GM12878 (cell line): ENCODE data around the gene ZNF423. TPM values are rescaled to one million over a fixed set of nuclear protein-coding genes. Genes with fewer than 3 reads are reported as not detected.

Experiments
- BRCA1 ChIP-seq: IDR thresholded peaks from 2 replicates; pipeline ENCODE4 v1.6.1; 2011; ENCODE audit warnings: low read depth, low read length, improper control_type of control experiment
- EGR1 ChIP-seq, 2 experiments: IDR thresholded peaks; 1 replicate in 1 of 2; 2 replicates in 1 of 2; pipeline ENCODE4 v1.6.1; 2011 to 2012; ENCODE audit warnings: low read depth in 2 of 2, low read length in 2 of 2, borderline replicate concordance in 1 of 2, mild to moderate bottlenecking in 1 of 2, moderate library complexity in 1 of 2
- HDAC6 ChIP-seq: fragments of 200-600 bp; sonication (generic); IDR thresholded peaks from one replicate; pipeline ENCODE4 v1.8.0; 2017; ENCODE audit warnings: antibody characterized with exemption; ENCODE audit not compliant: unreplicated experiment
- MAX ChIP-seq: IDR thresholded peaks from 2 replicates; pipeline ENCODE4 v1.6.1; 2012; ENCODE audit warnings: low read depth, low read length, improper control_type of control experiment
- RB1 ChIP-seq: fragments of 450-650 bp; formaldehyde crosslinking; IDR thresholded peaks from 2 replicates; pipeline ENCODE4 v1.6.1; 2017; ENCODE audit warnings: mild to moderate bottlenecking, borderline replicate concordance
- REST ChIP-seq: IDR thresholded peaks from 2 replicates; pipeline ENCODE4 v1.6.1; 2012; ENCODE audit warnings: mild to moderate bottlenecking, low read depth, low read length
- STAT1 ChIP-seq: fragments of 450-650 bp; conservative IDR thresholded peaks from 2 replicates; pipeline ENCODE4 v1.6.1; 2014; ENCODE audit warnings: antibody characterized with exemption, mild to moderate bottlenecking
- TARDBP ChIP-seq: IDR thresholded peaks from 2 replicates; pipeline ENCODE4 v1.6.1; 2016; ENCODE audit warnings: borderline replicate concordance
- ZBTB33 ChIP-seq: fragments of 450-650 bp; IDR thresholded peaks from 2 replicates; pipeline ENCODE4 v1.6.1; 2017; ENCODE audit warnings: mild to moderate bottlenecking
- ZNF592 ChIP-seq: fragments of 450-650 bp; IDR thresholded peaks from 2 replicates; pipeline ENCODE4 v1.6.1; 2017; ENCODE audit warnings: mild to moderate bottlenecking, moderate library complexity
- polyA plus RNA-seq, 11 experiments: library from polyadenylated mRNA; depleted of rRNA in 4 of 11; unstranded in 6 of 11; stranded (reverse) in 5 of 11; fragments of >200 nt; fragmentation: Nextera tagmentation in 4 of 11; fragmentation: Illumina TruSeq in 1 of 11; extraction: Ambion mirVana in 4 of 11; extraction: Trizol in 1 of 11; gene quantifications; 1 replicate in 1 of 11; 2 replicates in 10 of 11; pipeline versions ENCODE4 v1.2.1 to v1.2.3, GENCODE V29; 2011 to 2016; ENCODE audit warnings: inconsistent platforms in 2 of 11, missing spikeins in 2 of 11, low read depth in 1 of 11
- total RNA-seq, 4 experiments: library from RNA; depleted of rRNA in 3 of 4; stranded (reverse); fragments of >200 nt in 3 of 4; fragmentation: Illumina TruSeq in 1 of 4; extraction: Trizol in 1 of 4; gene quantifications; 2 replicates each; pipeline versions ENCODE4 v1.2.1 to v1.2.3, GENCODE V29; 2013 to 2021

Gene ZNF423
- total and polyA plus RNA-seq, 10 of the 15 experiments (the other 5 are each of a cell fraction or from before 2014, with no cell fraction given), result 0.03 to 0.64 (median 0.10) TPM

- TF ChIP-seq ZNF592 (no peak), EGR1 (IDR thresholded peaks at IDR 0.05; ENCODE audit: borderline replicate concordance in 1 of 2, low read depth in 2 of 2, low read length in 2 of 2) (no peak), RB1 (no peak), BRCA1 (no peak), ZBTB33 (no peak), MAX (no peak), TARDBP (no peak), STAT1 (no peak), HDAC6 (no peak), REST (no peak)
Measured at GRCh38 chr16:49554681-49555080, 301.2 kb downstream of the ZNF423 start (continued).
